Esophagus squamous epithelium (tissue), 4 donors: ENCODE measurements around the gene CD99L2.

ENCODE experiments used
- CTCF ChIP-seq, 6 experiments: fragments of 450-650 bp in 4 of 6; fragments of 200-600 bp in 2 of 6; sonication (generic) in 2 of 6; IDR thresholded peaks; one replicate each; pipeline ENCODE4 v1.5.1; 2016 to 2019; ENCODE audit warnings: antibody characterized with exemption in 6 of 6, mild to moderate bottlenecking in 4 of 6, moderate library complexity in 4 of 6
- POLR2A ChIP-seq, 4 donors: fragments of 450-650 bp; IDR thresholded peaks; one replicate each; pipeline ENCODE4 v1.6.1; 2017; ENCODE audit warnings: antibody characterized with exemption in 4 of 4, mild to moderate bottlenecking in 4 of 4, moderate library complexity in 3 of 4

GRCh38 chrX:150896632-150897031, 1.8 kb downstream of the CD99L2 start:
- TF ChIP-seq CTCF (IDR thresholded peaks at IDR 0.05) (no peak), POLR2A (IDR thresholded peaks at IDR 0.05) (no peak)
